Prostate gland (tissue), 2 donors: ENCODE measurements around the gene TUBB1. TPM values are rescaled to one million over a fixed set of nuclear protein-coding genes. Genes with fewer than 3 reads are reported as not detected.
"Not testable (repeated sequence)": the region's sequence is repeated elsewhere in the genome, so short reads cannot be mapped to it uniquely, and the experiment has no call there.

Experiments used
- DNase-seq: peaks from one replicate; pipeline ENCODE4 v3.0.0-alpha.2; 2019; ENCODE audit warnings: low spot score
- H3K27ac ChIP-seq, 2 donors: fragments of 200-600 bp; sonication (generic); 2 replicates each; pipeline ENCODE4 v1.5.1; 2017 to 2019
- H3K27me3 ChIP-seq: fragments of 200-600 bp; sonication (generic); replicated peaks from 2 replicates; pipeline ENCODE4 v1.5.1; 2019; ENCODE audit not compliant: insufficient read depth
- H3K36me3 ChIP-seq, 2 donors: fragments of 200-600 bp; sonication (generic); 1 replicate in 1 of 2; 2 replicates in 1 of 2; pipeline versions ENCODE4 v1.5.1 to v1.8.1; 2017 to 2019
- H3K4me1 ChIP-seq: fragments of 200-600 bp; sonication (generic); replicated peaks from 2 replicates; pipeline ENCODE4 v1.5.1; 2019
- H3K4me3 ChIP-seq, 2 donors: fragments of 200-600 bp; sonication (generic); 2 replicates each; pipeline ENCODE4 v1.5.1; 2017 to 2019
- H3K9me3 ChIP-seq: fragments of 200-600 bp; sonication (generic); 2 replicates; pipeline ENCODE4 v1.5.1; 2017
- POLR2A ChIP-seq: fragments of 450-650 bp; IDR thresholded peaks from one replicate; pipeline ENCODE4 v1.6.1; 2016; ENCODE audit warnings: antibody characterized with exemption, mild to moderate bottlenecking
- POLR2AphosphoS5 ChIP-seq: sonication (generic); formaldehyde crosslinking; IDR thresholded peaks from one replicate; pipeline ENCODE4 v1.6.1; 2017; ENCODE audit warnings: antibody characterized with exemption
- WGBS: methylation state at CpG from one replicate; pipeline ENCODE4 v1.1.5; 2018; 5-methylcytosine and 5-hydroxymethylcytosine counted together
- intact Hi-C: fragments of 100-400 bp; cut with DNase I; formaldehyde crosslinking; loops from one replicate; pipeline ENCODE4 v1.14.2; 2022
- total RNA-seq, 2 donors: library from RNA; depleted of rRNA; stranded (reverse); fragments of >200 nt; gene quantifications; one replicate each; pipeline ENCODE4 v1.1.0, GENCODE V29; 2016
- TF ChIP-seq, protein P1 (sequence below), 4 experiments: fragments of 200-600 bp in 2 of 4; fragments of 450-650 bp in 2 of 4; sonication (generic) in 2 of 4; IDR thresholded peaks; 1 replicate in 3 of 4; 2 replicates in 1 of 4; pipeline ENCODE4 v1.5.1; 2016 to 2019; ENCODE audit warnings: antibody characterized with exemption in 4 of 4, mild to moderate bottlenecking in 2 of 4, moderate library complexity in 2 of 4

Gene TUBB1
- total RNA-seq, 2 donors from 2014 or later: not detected

DNA sequence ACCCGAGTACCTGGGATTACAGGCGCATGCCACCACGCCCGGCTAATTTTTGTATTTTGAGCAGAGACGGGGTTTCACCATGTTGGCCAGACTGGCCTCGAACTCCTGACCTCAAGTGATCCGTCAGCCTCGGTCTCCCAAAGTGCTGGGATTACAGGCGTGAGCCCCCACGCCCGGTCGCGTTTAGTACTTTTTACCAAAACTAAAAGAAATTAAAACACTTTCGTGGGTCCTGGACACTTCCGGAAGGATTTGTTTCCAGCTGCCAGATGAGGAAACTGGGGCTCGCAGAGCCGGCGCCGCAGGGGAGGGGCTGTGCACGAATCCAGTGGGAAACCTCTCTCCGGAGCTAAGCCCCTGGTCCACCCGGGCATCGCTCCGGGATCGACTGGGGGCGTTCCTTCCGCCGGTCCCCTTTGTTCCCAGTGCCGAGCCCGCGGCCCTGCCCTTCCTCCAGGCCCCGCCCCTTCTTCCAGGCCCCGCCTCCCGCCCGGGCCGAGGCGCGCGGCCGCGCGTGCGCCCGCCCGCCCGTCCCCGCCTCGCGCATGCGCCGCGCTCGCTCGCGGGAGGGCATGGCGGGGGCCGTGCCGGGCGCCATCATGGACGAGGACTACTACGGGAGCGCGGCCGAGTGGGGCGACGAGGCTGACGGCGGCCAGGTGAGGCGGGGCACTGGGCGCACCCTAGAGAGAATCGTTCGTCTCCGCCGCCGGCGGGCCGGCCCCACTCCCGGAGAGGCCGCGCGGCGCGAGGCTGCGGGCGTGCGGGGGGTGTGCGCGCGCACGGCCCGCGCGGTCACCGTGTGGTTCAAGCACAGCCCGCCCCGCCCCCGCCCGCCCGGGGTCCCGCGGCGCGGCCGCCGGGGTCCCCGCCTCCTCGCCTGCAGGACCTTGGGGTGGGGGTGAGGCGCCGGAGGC, 38.3 kb upstream of the TUBB1 start, which contains the start of gene NELFCD:
NELFCD (plus strand) TSS at position 546 of the 917 bp plus-strand sequence; CDS start at position 600, 54 bp downstream.
- TF ChIP-seq POLR2AphosphoS5 (peak; percentile 22), POLR2A (peak; percentile 21)
- TF ChIP-seq, protein P1, sequence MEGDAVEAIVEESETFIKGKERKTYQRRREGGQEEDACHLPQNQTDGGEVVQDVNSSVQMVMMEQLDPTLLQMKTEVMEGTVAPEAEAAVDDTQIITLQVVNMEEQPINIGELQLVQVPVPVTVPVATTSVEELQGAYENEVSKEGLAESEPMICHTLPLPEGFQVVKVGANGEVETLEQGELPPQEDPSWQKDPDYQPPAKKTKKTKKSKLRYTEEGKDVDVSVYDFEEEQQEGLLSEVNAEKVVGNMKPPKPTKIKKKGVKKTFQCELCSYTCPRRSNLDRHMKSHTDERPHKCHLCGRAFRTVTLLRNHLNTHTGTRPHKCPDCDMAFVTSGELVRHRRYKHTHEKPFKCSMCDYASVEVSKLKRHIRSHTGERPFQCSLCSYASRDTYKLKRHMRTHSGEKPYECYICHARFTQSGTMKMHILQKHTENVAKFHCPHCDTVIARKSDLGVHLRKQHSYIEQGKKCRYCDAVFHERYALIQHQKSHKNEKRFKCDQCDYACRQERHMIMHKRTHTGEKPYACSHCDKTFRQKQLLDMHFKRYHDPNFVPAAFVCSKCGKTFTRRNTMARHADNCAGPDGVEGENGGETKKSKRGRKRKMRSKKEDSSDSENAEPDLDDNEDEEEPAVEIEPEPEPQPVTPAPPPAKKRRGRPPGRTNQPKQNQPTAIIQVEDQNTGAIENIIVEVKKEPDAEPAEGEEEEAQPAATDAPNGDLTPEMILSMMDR (IDR thresholded peaks at IDR 0.05): no peak
- peaks cover 6% of the 10 kb centered on the region for H3K4me1 ChIP-seq
- no peaks in the 10 kb centered on the region for H3K36me3 ChIP-seq
- peak; percentile 71 for DNase-seq
- intact Hi-C loops: loop anchor here (2.0 to 5.0 kb wide), 3 partner anchors 51 to 90 kb away; partner anchors contain the start of gene ATP5F1E
- H3K4me3 ChIP-seq: peak within 1 kb of the TSS; percentile 73 to 90
- no peaks in the 10 kb centered on the region for H3K9me3 ChIP-seq
- 12% methylated on average over 74 of the region's 109 CpGs for WGBS
- no peaks in the 10 kb centered on the region for H3K27me3 ChIP-seq
- peak within 1 kb of the TSS; percentile 75 to 77 for H3K27ac ChIP-seq

- intact Hi-C loops: loop anchor here (2.0 to 5.0 kb wide), 3 partner anchors 51 to 91 kb away; partner anchors contain the start of gene ATP5F1E
- peaks cover 6% of the 10 kb centered on the region for H3K4me1 ChIP-seq
- DNase-seq: no peak
- 20% methylated on average over 29 of the region's 29 CpGs for WGBS
- no peak for TF ChIP-seq POLR2A
- TF ChIP-seq, protein P1 (IDR thresholded peaks at IDR 0.05): no peak
- TF ChIP-seq POLR2AphosphoS5: no peak
- H3K36me3 ChIP-seq: no peaks in the 10 kb centered on the region
- H3K4me3 ChIP-seq: peak overlapping the region; percentile 73 to 90
- H3K9me3 ChIP-seq: no peaks in the 10 kb centered on the region
- H3K27me3 ChIP-seq: no peaks in the 10 kb centered on the region
- peak overlapping the region; percentile 75 to 77 for H3K27ac ChIP-seq
Measured at GRCh38 chr20:58981628-58982364, 37.4 kb upstream of the TUBB1 start.

GRCh38 chr20:58982406-58983114, 36.7 kb upstream of the TUBB1 start:
- WGBS: 90% methylated on average over 12 of the region's 12 CpGs
- Histone ChIP-seq H3K36me3 (peaks cover 0 to under 1% of the 10 kb centered on the region in 2 donors), H3K4me1 (peaks cover 6% of the 10 kb centered on the region), H3K27ac (no peak overlapping the region), H3K4me3 (peak overlapping the region in 1 of 2 donors; percentile 90), H3K27me3 (no peaks in the 10 kb centered on the region), H3K9me3 (no peaks in the 10 kb centered on the region)
- intact Hi-C loops: loop anchor here (5.0 kb wide), 2 partner anchors 50 to 75 kb away; partner anchors contain the start of gene ATP5F1E
- DNase-seq: no peak
- TF ChIP-seq POLR2A: no peak
- TF ChIP-seq, protein P1 (IDR thresholded peaks at IDR 0.05): no peak
- no peak for TF ChIP-seq POLR2AphosphoS5

- intact Hi-C loops: loop anchor here (5.0 kb wide), 2 partner anchors 49 to 76 kb away; partner anchors contain the start of gene ATP5F1E
- H3K4me3 ChIP-seq, H3K27ac ChIP-seq, H3K4me1 ChIP-seq, H3K36me3 ChIP-seq, H3K27me3 ChIP-seq, DNase-seq, H3K9me3 ChIP-seq: not testable (repeated sequence)
- WGBS: 95% methylated on average over 12 of the region's 12 CpGs
Measured at GRCh38 chr20:58983115-58983468, 36.1 kb upstream of the TUBB1 start.
